ENCODE results near the gene STH.

Gene STH

DNA sequence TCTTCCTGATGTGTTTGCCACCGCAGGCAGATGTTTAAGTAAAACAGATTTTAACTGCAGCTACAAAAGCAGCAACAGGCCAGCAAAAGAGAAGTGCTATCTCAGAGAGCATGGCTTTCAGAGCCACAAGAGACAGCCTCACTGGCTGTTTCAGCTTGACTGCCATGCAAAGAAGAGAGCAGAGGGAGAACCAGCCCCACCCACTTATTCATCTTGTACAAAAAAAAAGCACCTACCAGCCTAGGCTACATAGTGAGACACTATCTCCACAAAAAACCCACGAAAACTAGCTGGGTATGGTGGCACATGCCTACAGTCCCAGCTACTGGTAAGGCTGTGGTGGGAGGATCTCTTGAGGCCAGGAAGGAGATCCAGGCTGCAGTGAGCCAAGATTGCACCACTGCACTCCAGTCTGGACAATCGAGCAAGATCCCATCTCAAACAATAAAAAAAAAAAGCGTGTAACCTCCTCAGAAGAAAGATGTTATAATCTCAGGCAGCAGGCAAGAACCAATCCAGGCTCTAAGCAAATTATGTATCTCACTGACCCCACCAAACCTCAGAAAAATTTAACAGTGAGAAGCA is 30.0 kb downstream of the STH start:
- peak in 1 of 5 experiments; percentile 82 for DNase-seq

DNA sequence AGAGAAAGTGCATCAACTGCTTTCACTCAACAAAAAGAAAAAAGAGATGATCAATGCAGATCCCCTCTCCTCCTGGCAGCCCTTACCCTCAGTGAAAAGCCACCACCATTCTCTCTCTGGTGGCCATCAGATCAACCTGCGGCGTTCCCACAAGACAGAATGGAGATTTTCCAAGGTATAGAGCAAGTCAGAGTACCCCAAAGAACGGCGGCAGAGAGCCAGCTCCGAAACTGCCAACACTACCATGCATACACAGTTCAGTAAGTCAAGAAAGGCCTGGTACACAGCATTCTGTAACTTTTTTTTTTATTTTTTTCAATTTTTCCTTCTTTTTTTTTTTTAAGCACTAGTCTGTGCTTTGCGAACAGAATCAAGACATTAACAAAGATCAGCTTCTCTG is 30.6 kb downstream of the STH start:
- DNase-seq, result no peak

DNA sequence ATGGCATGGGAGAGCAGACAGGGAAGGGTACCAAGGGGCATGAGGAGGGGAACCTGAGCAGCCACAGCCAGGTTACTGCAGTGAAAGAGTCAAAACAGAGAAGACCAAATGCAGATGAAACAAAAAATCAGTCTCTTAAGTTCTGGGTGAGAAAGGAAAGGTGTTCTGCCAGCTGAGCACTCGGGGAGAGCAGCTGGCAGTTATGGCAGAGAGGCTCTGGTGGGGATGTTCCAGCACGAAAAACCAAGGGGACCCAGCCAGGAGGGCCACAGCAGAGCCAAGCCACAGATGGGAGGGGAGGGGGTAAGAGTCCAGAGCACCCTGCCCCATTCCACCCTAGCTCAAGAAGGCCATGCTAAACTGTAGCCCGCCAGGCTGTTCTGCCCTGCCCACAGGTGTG is 31.7 kb downstream of the STH start:
- no peak for DNase-seq

DNA sequence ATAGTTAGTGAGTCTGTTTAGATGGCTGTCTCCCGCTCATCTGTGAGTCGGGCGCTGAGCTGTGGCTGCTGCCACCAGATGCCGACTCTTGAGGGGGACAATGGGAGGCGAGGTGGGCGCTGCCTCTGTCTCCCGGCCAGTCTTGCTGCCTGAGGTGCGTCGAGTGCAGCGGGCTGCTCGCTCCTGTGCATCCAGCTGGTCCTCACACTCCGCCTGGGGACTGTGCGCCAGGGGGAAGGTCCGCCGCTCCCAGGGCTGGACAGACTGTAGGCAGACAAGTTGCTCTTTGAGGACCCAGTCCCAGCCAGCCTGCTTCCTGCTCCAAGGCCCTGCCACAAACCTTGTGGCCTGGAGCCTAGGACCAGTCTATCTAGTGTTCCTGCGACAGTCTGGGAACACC is 32.4 kb downstream of the STH start:
- no peak for DNase-seq

DNA sequence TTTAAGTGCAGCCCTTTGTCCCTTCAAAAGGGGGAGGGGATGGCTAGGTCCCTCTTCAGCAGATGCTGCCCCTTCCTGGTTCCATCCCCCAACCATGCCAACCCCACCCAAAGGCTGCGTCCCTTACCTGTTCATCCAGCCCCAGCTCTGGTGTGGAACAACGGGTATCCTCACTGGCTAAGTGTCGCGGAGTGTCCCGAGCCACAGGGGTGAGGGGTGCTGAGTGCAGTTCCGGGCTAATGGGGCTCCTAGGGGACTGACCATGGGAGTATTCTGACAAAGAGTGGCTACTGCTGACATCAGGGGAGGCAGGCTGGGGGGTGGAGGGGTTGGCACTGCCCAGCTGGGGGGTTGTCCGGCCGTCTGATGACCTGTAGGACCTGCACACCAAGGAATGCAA is 32.9 kb downstream of the STH start:
- no peak for DNase-seq

DNA sequence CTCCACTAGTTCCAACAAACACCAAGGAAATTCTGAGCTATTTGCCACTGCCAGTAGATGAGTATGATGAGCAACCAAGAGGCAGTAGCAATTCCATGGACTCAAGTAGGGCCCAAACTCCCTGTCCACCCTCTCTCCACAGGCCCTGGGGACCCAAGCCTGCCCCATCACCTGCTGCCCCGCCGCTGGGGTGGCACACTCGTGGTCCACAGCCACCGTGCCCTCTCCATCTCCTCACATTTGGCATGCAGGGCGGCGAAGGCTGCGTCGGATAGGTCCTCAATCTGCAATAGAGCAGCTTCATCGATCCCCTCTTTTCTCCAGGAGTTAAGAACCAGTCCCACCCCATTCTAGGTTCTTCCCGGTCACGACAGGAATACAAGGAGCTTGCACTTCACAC is 33.9 kb downstream of the STH start:
- DNase-seq, result no peak

DNA sequence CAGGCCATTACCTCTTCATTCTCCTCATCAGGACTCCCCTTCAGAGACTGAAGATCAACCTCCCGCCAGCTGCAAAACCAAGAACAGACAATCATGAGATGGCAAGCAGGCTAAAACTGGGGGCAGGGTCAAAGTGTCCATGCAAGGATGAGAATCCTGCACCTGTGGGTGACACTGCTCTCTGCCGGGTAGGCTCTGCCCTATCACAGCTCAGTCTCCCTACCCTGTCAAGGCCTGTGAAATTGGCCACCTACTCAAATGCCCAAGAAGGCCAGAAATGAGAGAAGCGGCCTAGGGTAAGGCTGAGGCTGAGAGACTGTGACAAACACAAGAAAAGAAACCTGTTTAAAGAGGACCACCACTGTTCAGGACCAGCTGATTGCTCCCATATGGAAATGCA is 34.3 kb downstream of the STH start:
- DNase-seq, result no peak

DNA sequence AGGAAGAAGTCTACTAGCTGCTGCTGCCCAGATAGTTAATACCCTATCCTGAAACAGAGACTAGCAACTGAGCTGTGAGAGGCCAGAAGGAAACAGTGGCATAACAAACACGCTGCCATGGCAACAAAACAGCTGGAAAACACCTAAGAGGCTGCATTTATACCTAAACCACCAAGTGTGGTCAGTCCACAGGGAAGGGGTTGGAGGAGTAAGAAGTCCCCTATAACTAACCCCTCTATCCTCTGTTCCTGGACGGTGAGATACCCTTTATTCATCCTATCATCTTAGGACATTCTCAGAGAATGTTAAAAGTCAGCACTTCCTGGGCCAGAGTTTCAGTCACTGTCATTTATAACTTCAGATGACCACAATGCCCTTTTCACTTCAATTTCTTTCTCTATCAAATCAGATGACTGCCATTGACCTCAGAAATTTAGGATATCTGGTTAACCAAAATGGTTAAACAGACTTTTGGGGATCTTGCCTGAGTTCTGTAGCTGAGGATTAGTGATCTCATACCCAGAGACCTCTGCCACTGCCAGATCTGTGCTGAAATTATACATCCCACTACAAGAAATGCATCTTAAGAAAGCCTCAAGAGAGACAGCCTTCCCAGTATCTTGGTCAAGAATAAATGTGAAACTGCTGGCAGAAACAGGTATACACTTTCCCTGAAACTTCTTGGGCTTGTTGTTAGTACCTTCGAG is 36.2 kb downstream of the STH start:
- peak in 2 of 5 experiments; percentile 23 to 34 for DNase-seq

DNA sequence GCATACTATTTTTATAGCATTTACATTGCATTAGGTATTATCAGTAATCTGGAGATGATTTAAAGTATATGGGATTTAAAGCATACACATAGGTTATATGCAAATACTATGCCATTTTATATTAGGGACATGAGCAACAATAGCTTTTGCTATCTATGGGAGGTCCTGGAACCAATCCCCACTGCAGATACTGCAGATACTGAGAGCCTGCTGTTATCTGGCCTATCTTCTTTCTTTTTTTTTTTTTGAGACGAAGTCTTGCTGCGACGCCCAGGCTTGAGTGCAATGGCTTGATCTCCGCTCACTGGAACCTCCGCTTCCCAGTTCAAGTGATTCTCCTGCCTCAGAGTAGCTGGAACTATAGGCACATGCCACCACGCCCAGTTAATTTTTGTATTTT is 37.4 kb downstream of the STH start:
- DNase-seq, result no peak

DNA sequence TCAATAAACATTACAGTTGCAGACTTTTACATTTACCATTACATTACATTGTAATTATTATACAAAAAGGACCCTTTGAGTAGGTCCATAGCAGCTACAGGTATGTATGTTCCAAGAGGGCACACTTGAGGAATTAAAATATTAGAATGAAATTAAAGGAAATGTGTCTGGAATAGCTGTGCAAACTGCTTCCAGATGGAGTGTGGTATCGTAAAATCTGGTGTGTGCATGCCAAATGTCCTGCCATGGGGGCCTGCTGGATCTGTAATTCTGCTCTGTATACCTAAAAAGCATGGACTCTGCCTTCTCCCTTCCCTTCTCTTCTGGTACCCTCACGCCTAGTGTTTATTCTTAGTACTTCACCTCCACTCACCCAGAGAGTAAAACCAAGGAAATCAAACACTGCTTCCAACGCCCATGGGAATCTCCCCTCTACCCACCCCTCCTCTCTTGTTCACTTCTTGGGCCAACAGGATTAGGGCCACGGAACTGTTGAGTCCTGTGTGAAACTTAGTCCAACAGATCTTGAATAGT is 38.7 kb downstream of the STH start:
- DNase-seq, result no peak

DNA sequence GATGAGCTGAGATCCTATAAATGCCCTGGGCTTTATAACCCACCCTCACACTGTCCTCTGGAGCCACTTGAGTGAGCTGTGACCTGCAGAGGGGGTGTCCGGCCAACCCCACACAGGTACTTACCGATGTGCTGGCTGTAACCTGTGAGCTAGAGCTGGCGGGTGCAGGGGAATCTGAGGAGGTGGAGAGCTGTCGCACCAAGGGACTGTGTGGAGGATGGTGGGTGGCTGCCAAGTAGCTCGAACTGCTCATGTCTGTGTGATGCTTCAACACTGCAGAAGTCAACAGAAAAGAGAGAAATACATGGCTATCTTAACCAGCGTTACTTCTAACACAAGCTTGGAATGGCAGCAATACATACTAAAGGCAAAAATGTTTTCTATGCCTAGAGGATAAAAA is 39.4 kb downstream of the STH start:
- DNase-seq, result no peak

DNA sequence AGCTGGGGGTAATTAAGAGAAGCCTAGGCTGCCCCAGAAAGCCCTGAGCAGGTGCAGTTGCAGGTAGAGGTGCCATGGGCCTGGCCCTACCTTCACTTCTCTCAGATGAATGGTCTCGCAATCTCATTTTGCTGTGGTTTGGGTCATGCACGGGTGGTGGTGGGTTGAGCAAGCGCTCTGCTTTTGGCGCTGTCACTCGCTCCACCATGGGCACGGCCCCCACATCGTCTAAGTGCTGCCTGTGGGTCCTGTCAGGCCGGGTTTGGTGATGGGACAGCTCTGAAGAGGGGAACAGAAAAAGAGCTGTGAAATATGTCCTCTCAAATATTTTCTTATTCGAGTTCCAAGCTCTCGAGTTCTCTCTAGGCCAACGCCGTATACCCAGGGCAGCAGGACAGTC is 39.9 kb downstream of the STH start:
- DNase-seq, result no peak

DNA sequence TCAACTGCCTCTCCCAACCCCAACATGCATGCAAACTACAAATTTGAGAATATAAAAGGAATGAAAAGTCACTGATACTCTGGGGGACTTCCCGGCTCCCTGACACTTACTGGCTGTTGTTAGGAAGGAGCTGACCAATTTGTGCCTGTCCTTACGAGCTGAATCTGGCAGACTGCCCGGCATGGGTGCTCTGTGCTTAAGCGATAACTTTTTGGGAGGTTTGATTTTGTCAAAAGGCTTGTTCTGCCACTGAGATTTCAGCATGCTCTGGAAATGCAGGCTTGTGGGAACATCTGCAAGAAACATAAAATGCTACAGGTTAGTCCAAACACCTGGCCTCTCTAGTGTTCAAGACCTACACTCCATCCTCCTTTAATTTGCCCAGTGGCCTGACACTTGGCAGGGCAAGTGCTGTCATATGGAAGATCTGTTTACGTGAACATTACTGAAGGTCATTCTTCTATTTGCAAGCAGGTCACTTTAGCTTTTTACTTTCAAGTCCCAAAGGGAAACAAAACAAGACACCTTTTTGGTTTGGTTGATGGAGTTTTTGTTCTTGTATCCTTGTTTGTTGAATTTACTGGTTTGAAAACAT is 40.6 kb downstream of the STH start:
- DNase-seq, result no peak

DNA sequence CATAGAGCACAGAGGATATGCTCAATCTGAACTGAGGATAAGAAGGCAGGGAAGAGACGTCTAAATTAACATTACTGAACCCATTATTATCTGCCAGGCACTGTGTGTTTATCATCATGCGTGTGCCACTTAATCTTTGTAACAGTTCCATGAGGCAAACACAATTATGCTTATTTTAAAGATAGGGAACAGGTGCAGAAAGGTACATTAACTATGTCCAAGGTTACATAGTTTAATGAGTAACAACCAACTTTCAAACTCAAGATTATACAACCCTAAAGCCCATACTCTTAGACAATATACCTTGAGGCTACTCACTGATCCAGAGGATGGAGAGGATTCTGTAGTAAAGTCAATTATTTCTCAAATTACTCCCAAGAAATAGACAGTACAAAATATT is 43.2 kb downstream of the STH start:
- DNase-seq, result no peak

DNA sequence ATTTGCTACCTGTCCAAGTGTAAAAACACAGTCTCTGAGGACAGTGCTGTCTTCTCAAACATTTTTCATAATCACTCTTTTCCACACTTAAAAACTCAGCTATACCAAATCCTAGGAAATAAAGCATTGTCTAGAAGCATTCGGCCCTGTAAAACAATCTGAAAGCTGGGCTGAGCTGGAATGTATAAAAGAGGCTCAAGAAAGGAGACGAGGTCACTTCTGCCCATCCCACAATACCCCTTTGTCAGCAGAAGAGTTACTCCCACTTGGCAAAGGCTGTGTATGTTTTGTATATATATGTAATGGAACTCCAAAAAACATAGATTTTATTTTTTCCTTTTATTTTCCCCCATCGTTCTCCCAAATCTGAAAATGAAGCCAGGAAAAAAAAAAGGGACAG is 43.9 kb downstream of the STH start:
- DNase-seq, result no peak

DNA sequence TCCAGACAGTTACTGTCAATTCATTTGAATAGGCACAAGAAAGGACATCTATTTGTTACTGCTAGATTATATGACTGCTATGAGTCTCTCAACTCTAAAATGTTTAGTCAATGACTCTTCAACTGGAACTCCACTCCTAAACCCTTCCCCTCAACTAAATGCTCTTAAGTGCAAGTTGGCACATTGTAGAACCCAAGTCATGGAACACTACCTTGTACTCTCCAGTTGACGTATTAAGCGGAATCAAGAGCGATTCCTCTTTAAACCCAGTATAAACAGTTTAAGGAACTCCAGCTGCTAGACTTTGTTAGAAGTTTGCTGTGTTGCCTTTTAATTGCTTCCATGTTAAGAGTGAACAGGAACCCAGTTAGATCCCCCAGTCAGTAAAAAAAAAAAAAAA is 44.6 kb downstream of the STH start:
- DNase-seq, result no peak

DNA sequence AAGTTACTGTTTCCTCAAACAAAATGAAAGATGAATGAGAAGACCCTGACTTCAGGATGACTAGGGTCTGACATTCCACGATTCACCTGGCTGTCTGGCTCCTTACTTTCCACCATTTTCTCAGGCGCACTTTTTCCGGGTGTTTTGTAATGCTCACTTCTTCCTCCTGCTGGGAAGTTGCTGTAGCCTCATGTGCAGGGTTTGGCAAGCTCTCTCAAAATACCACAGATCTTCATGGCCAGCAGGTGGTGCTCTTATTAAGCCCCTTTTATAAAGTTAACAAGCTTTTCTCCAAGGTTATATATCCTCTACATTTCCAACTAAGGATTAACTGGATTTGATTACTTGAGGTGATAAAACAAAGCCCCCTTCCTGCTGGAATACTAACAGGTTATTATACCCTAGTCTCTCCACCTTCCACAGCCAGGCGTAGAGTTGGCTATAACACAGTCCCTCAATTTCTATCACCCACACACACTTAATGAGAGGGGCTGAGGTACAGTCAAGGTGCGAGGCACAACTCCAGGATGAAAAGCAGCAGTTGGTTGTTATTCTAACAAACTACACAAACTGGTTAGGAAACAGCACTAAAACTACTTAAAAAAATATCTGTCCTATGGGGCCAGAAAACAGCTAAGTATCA is 45.4 kb downstream of the STH start:
- DNase-seq, result peak in 4 of 5 experiments; percentile 28 to 58 (median 30)

DNA sequence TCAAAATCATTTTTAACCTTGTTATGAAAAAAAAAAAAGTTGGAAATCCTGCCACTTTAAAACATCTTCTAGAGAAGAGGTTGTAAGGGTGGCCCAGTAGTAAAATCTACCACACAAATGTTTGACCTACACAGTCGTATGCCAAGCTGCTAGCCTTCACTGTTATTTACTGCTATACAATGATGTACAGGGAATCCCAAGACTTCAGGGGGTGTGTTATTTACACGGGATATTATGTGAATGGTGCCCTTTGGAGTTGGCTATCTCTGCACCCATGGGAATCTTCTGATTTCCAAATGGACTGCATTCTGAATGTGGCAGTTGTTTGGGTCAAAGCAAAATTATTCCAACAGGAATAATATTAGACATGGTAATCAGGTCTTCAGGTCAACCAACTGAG is 45.9 kb downstream of the STH start:
- no peak for DNase-seq

DNA sequence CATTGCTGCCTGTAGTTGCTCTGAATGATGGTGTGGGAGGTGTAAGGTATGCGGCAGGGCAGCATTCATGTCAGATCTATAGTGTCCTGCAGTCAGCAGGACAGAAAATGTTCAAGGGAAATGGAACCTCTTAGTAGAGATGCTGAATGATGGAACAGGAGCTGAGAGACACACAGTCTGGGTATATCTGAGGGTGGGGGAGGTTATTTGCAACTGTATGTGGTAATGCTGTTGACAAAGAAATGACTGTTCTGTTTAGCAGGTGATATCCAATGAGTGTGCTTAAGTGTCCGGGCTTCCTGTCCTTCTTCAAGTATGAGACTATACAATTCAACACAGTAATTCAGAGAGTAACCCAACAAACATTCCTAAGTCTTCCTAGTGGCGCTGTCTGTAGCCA is 46.6 kb downstream of the STH start:
- peak in 1 of 5 experiments; percentile 74 for DNase-seq

DNA sequence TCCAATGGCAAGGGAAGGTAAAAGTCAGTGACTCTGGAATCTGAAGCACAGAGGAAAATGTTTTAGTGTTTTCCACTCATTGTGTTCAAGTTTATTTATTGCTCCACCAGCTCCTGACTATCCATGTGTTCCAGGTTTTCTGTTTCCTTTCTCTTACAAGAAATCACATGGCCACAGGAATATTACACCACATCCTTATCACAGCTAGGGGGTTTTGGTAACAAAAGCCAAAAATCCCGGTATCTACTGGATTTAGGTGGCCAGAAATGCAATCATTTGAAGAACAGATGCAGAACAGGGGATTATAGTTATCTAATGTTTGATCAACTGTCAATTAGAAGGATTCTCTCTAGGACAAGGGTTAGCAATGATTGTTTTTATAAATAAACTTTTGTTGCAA is 47.9 kb downstream of the STH start:
- DNase-seq, result no peak

DNA sequence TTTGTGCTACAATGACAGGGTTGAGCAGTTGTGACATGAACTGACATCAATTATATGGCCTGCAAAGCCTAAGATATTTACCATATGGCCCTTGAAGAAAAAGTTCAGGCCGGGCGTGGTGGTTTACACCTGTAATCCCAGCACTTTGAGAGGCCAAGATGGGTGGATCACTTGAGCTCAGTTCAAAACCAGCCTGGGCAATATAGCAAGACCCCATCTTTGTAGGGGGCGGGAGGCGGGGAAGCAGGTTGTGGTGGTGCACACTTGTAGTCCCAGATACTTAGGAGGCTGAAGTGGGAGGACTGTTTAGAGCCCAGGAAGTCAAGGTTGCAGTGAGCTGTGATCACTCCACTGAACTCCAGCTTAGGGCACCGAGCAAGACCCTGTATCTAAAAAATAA is 48.3 kb downstream of the STH start:
- DNase-seq, result no peak

DNA sequence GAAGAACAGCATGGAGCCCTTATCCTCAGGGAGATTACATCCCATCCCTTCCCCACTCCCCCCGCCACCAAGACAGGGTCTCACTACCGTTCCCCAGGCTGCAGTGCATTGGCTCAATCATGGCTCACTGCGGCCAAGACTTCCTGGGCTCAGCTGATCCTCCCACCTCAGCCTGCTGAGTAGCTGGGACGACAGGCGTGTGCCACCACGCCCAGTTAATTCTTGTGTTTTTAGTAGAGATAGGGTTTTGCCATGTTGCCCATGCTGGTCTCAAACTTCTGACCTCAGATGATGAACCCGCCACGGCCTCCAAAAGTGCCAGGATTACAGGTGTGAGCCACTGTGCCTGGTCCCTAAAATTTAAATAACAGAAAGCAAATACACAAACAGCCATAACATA is 48.8 kb downstream of the STH start:
- no peak for DNase-seq

Measured in T-helper 2 cell (primary cell).